ENCODE results near the gene G2E3. TPM values are rescaled to one million over a fixed set of nuclear protein-coding genes. Genes with fewer than 3 reads are reported as not detected.

Gene G2E3
- 10 to 100 TPM; 21.5 to 27.0 TPM for total RNA-seq

GRCh38 chr14:30558675-30559555, at the start of gene G2E3:
G2E3 (plus strand) TSS chr14:30559158; CDS start chr14:30581080, 21,922 bp downstream.
- Mint-ChIP-seq H3K4me1 (ENCODE audit: low read depth) (peaks cover 26% of the 10 kb centered on the region), H3K4me3 (peak within 1 kb of the TSS; percentile 98), H3K27ac (peak within 1 kb of the TSS; percentile 100), H3K9me3 (no peaks in the 10 kb centered on the region), H3K27me3 (peaks cover 4% of the 10 kb centered on the region), H3K36me3 (ENCODE audit: low read depth) (peaks cover 23% of the 10 kb centered on the region)
- ChIA-PET POLR2A (interaction anchor here (0.7 to 1.5 kb wide), 3 partner anchors 31 to 432 kb away, joined by 3 to 6 read pairs (median 3); no protein-coding TSS in a partner anchor), CTCF (interaction anchor here (0.7 to 1.7 kb wide), 2 partner anchors 9 to 63 kb away, joined by 3 read pairs; partner anchors contain the start of gene SCFD1)
- intact Hi-C loops (cut with micrococcal nuclease), result loop anchor here (5.0 kb wide), 1 partner anchor 63 kb away; the partner anchor contains the start of gene SCFD1
- TF ChIP-seq CTCF (IDR thresholded peaks at IDR 0.05), result no peak
- peak; percentile 90 for DNase-seq
- peak; percentile 100 for ATAC-seq

GRCh38 chr14:30517737-30518136, 41.2 kb upstream of the G2E3 start:
- ChIA-PET CTCF (no interaction called here), POLR2A (no interaction called here)
- intact Hi-C loops (cut with micrococcal nuclease), result no loop called here
- H3K27me3 Mint-ChIP-seq, result peaks cover 8% of the 10 kb centered on the region
- no peak for TF ChIP-seq CTCF (IDR thresholded peaks at IDR 0.05)
- H3K27ac Mint-ChIP-seq, result no peak overlapping the region
- DNase-seq (no peak), ATAC-seq (no peak)
- H3K36me3 Mint-ChIP-seq (ENCODE audit: low read depth), result no peaks in the 10 kb centered on the region
- H3K4me1 Mint-ChIP-seq (ENCODE audit: low read depth), result peaks cover 10% of the 10 kb centered on the region
- no peak overlapping the region for H3K4me3 Mint-ChIP-seq
- no peaks in the 10 kb centered on the region for H3K9me3 Mint-ChIP-seq

- Mint-ChIP-seq H3K4me1 (ENCODE audit: low read depth) (peaks cover 10% of the 10 kb centered on the region), H3K27ac (no peak overlapping the region), H3K9me3 (no peaks in the 10 kb centered on the region), H3K27me3 (peaks cover 3% of the 10 kb centered on the region), H3K4me3 (no peak overlapping the region), H3K36me3 (ENCODE audit: low read depth) (no peaks in the 10 kb centered on the region)
- ATAC-seq (no peak), DNase-seq (no peak)
- intact Hi-C loops (cut with micrococcal nuclease), result no loop called here
- ChIA-PET CTCF (interaction anchor here (1.2 to 5.1 kb wide), 2 partner anchors 144 to 235 kb away, joined by 3 to 62 read pairs; no protein-coding TSS in a partner anchor), POLR2A (no interaction called here)
- TF ChIP-seq CTCF (IDR thresholded peaks at IDR 0.05), result no peak
Measured at GRCh38 chr14:30518867-30519560, 39.9 kb upstream of the G2E3 start.

GRCh38 chr14:30519961-30520360, 39.0 kb upstream of the G2E3 start:
- ChIA-PET POLR2A (no interaction called here), CTCF (interaction anchor here (0.8 to 5.1 kb wide), 5 partner anchors 17 to 236 kb away, joined by 3 to 62 read pairs (median 3); no protein-coding TSS in a partner anchor)
- Mint-ChIP-seq H3K4me1 (ENCODE audit: low read depth) (peaks cover 10% of the 10 kb centered on the region), H3K27me3 (no peaks in the 10 kb centered on the region), H3K4me3 (no peak overlapping the region), H3K36me3 (ENCODE audit: low read depth) (no peaks in the 10 kb centered on the region), H3K27ac (no peak overlapping the region), H3K9me3 (no peaks in the 10 kb centered on the region)
- DNase-seq (no peak), ATAC-seq (no peak)
- TF ChIP-seq CTCF (IDR thresholded peaks at IDR 0.05), result no peak
- intact Hi-C loops (cut with micrococcal nuclease), result no loop called here
